GM12891 (cell line): ENCODE results near the gene MPPED2.

Source experiments
- POLR2A ChIP-seq: IDR thresholded peaks from 2 replicates; pipeline ENCODE4 v1.6.1; 2011; ENCODE audit warnings: low read depth, low read length, control low read depth
- POLR2AphosphoS5 ChIP-seq: IDR thresholded peaks from 2 replicates; pipeline ENCODE4 v1.6.1; 2011; ENCODE audit warnings: low read depth, low read length, control low read depth

GRCh38 chr11:30414244-30414643 lies 171.9 kb downstream of the MPPED2 start:
- no peak for TF ChIP-seq POLR2A
- TF ChIP-seq POLR2AphosphoS5, result no peak
